Spleen (tissue), 11 donors: Measurements from ENCODE around the gene PITX1. TPM values are rescaled to one million over a fixed set of nuclear protein-coding genes. Genes with fewer than 3 reads are reported as not detected.
A peak's percentile ranks its signal among the peaks of the same experiment; 100 is the strongest.

Source experiments
- DNase-seq: peaks from one replicate; pipeline ENCODE4 v3.0.0-alpha.2; 2020
- H3K27ac ChIP-seq, 8 donors: fragments of 200-600 bp; sonication (generic) in 7 of 8; 1 replicate in 4 of 8; 2 replicates in 4 of 8; pipeline versions ENCODE4 v1.5.0 to v1.8.0; 2016 to 2021; ENCODE audit warnings: inconsistent platforms in 4 of 8, mild to moderate bottlenecking in 4 of 8, moderate library complexity in 1 of 8
- H3K27me3 ChIP-seq, 7 donors: fragments of 200-600 bp; sonication (generic) in 6 of 7; replicated peaks in 1 of 7; 1 replicate in 4 of 7; 2 replicates in 3 of 7; pipeline versions ENCODE4 v1.5.0 to v1.8.0; 2016 to 2021; ENCODE audit warnings: inconsistent platforms in 3 of 7, mild to moderate bottlenecking in 1 of 7
- H3K36me3 ChIP-seq, 6 donors: fragments of 200-600 bp; sonication (generic) in 5 of 6; 1 replicate in 4 of 6; 2 replicates in 2 of 6; pipeline versions ENCODE4 v1.5.0 to v1.8.0; 2016 to 2021; ENCODE audit warnings: inconsistent platforms in 2 of 6
- H3K4me1 ChIP-seq, 6 donors: fragments of 200-600 bp; sonication (generic) in 5 of 6; 1 replicate in 3 of 6; 2 replicates in 3 of 6; pipeline versions ENCODE4 v1.5.0 to v1.8.0; 2016 to 2021; ENCODE audit warnings: inconsistent platforms in 3 of 6
- H3K4me3 ChIP-seq, 8 donors: fragments of 200-600 bp; sonication (generic) in 7 of 8; 1 replicate in 4 of 8; 2 replicates in 4 of 8; pipeline versions ENCODE4 v1.5.0 to v1.8.0; 2016 to 2021; ENCODE audit warnings: inconsistent platforms in 4 of 8, mild to moderate bottlenecking in 4 of 8, moderate library complexity in 2 of 8
- H3K9me3 ChIP-seq, 8 donors: fragments of 200-600 bp; sonication (generic) in 7 of 8; 1 replicate in 4 of 8; 2 replicates in 4 of 8; pipeline versions ENCODE4 v1.5.0 to v1.8.0; 2016 to 2021; ENCODE audit warnings: inconsistent platforms in 4 of 8
- CTCF ChIP-seq, 11 experiments: fragments of 200-600 bp in 7 of 11; fragments of 450-650 bp in 4 of 11; sonication (generic) in 4 of 11; IDR thresholded peaks in 8 of 11; conservative IDR thresholded peaks in 3 of 11; 1 replicate in 7 of 11; 2 replicates in 4 of 11; pipeline versions ENCODE4 v1.4.0 to v1.8.0; 2016 to 2021; ENCODE audit warnings: antibody characterized with exemption in 11 of 11, inconsistent platforms in 4 of 11, mild to moderate bottlenecking in 1 of 11
- POLR2A ChIP-seq, 3 donors: fragments of 450-650 bp; IDR thresholded peaks; one replicate each; pipeline ENCODE4 v1.5.1; 2017; ENCODE audit warnings: antibody characterized with exemption in 3 of 3, mild to moderate bottlenecking in 1 of 3
- POLR2AphosphoS5 ChIP-seq, 3 donors: sonication (generic); formaldehyde crosslinking; IDR thresholded peaks; one replicate each; pipeline ENCODE4 v1.5.1; 2017; ENCODE audit warnings: antibody characterized with exemption in 3 of 3
- WGBS, 5 donors: extraction: QIAGEN DNeasy Blood & Tissue Kit in 3 of 5; methylation state at CpG; one replicate each; pipeline versions ENCODE4 v1.1.5 to v1.1.7; 2013 to 2018; 5-methylcytosine and 5-hydroxymethylcytosine counted together
- intact Hi-C: fragments of 100-400 bp; cut with DNase I; formaldehyde crosslinking; loops from one replicate; pipeline ENCODE4 v1.15.0; 2023; ENCODE audit warnings: low total_unique reads
- polyA plus RNA-seq, 3 donors: library from polyadenylated mRNA; stranded (reverse); fragments of 200-250 nt; gene quantifications; one replicate each; pipeline ENCODE4 v1.2.1, GENCODE V29; 2013
- total RNA-seq, 7 donors: library from RNA; depleted of rRNA in 3 of 7; stranded (reverse); fragments of >200 nt in 3 of 7; fragmentation: NEBNext Ultra II Directional in 4 of 7; extraction: Animal tissue kit (Norgen Biotek cat#: 25700) in 4 of 7; gene quantifications; one replicate each; pipeline versions ENCODE4 v1.1.0 to v1.2.1, GENCODE V29; 2016 to 2021
- donor health status: healthy with polysubstance abuse.
- donor health status: DM: no; HTN: no; CAD: no; lungs with moderate emphysema.
- donor health status: DM: no; HTN: no; CAD: no.
- donor health status: Bipolar disorder and iron deficiency.
- donor health status: healthy.
- donor health status: DM: no; HTN: no; CAD: no.
- donor health status: DM: yes; HTN: yes; CAD: no.

Gene PITX1
- total and polyA plus RNA-seq, 10 donors: 0.04 to 0.98 (median 0.24) TPM; not detected in 6

- intact Hi-C loops: no loop called here
- H3K4me1 ChIP-seq: no peaks in the 10 kb centered on the region
- no peaks in the 10 kb centered on the region for H3K36me3 ChIP-seq
- WGBS, 5 donors: 81 to 99% (median 92%) methylated on average over 4 of the region's 4 CpGs
- H3K27me3 ChIP-seq: no peaks in the 10 kb centered on the region
- no peak for TF ChIP-seq CTCF (IDR thresholded peaks at IDR 0.05 in 8 of 11, conservative IDR thresholded peaks at IDR 0.05 in 3 of 11)
- TF ChIP-seq POLR2AphosphoS5 (IDR thresholded peaks at IDR 0.05): no peak
- TF ChIP-seq POLR2A (IDR thresholded peaks at IDR 0.05): no peak
- no peak for DNase-seq
- no peaks in the 10 kb centered on the region for H3K9me3 ChIP-seq
- H3K27ac ChIP-seq: no peak overlapping the region
- no peak overlapping the region for H3K4me3 ChIP-seq
These were observed 15.6 kb downstream of the PITX1 start for GRCh38 chr5:135018457-135018856.

DNA sequence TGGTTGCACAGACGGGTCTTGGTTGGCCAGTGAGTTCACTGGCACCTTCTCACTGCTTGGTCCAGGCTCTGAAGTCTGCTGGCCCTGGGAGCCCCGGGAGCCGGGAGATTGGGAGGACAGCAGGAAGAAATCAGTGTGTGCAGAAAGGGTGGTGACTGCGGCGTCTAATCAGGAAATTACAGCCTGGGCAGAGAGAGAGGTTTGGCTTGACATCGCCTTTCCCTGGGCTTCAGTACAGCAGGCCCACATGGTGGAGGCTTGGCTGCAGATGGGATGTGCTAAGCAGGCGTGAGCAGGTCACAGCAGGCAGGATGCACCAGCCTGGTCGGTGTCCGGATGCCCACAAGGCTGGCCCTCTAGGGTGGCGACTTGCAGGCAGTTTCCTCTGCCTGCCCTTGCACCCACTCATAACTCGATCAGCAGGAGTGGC, 17.2 kb downstream of the PITX1 start:
- intact Hi-C loops: no loop called here
- Histone ChIP-seq H3K36me3 (no peaks in the 10 kb centered on the region), H3K9me3 (no peaks in the 10 kb centered on the region), H3K4me3 (no peak overlapping the region), H3K27ac (no peak overlapping the region), H3K27me3 (no peaks in the 10 kb centered on the region), H3K4me1 (no peaks in the 10 kb centered on the region)
- TF ChIP-seq POLR2AphosphoS5 (IDR thresholded peaks at IDR 0.05): peak; percentile 63 to 79 (median 74)
- TF ChIP-seq CTCF (IDR thresholded peaks at IDR 0.05 in 8 of 11, conservative IDR thresholded peaks at IDR 0.05 in 3 of 11): no peak
- no peak for TF ChIP-seq POLR2A (IDR thresholded peaks at IDR 0.05)
- peak; percentile 81 for DNase-seq
- 75 to 81% (median 77%) methylated on average over 11 of the region's 11 CpGs for WGBS, 5 donors

GRCh38 chr5:135015942-135016341, 18.1 kb downstream of the PITX1 start:
- DNase-seq: peak; percentile 54

More at GRCh38 chr5:135015942-135016341, 18.1 kb downstream of the PITX1 start:
- H3K27ac ChIP-seq: no peak overlapping the region
- intact Hi-C loops: no loop called here
- TF ChIP-seq POLR2AphosphoS5 (IDR thresholded peaks at IDR 0.05) (no peak), POLR2A (IDR thresholded peaks at IDR 0.05) (no peak), CTCF (IDR thresholded peaks at IDR 0.05 in 8 of 11, conservative IDR thresholded peaks at IDR 0.05 in 3 of 11) (no peak)
- no peaks in the 10 kb centered on the region for H3K4me1 ChIP-seq
- WGBS, 5 donors: 84 to 94% (median 92%) methylated on average over 6 of the region's 6 CpGs
- H3K4me3 ChIP-seq: no peak overlapping the region
- no peaks in the 10 kb centered on the region for H3K36me3 ChIP-seq
- H3K27me3 ChIP-seq: no peaks in the 10 kb centered on the region
- H3K9me3 ChIP-seq: no peaks in the 10 kb centered on the region
